ENCODE results near the gene ANKS1B. TPM values are rescaled to one million over a fixed set of nuclear protein-coding genes. Genes with fewer than 3 reads are reported as not detected.

Gene ANKS1B
- total RNA-seq, 2 donors from 2014 or later, result 45.5 to 65.9 TPM

DNA sequence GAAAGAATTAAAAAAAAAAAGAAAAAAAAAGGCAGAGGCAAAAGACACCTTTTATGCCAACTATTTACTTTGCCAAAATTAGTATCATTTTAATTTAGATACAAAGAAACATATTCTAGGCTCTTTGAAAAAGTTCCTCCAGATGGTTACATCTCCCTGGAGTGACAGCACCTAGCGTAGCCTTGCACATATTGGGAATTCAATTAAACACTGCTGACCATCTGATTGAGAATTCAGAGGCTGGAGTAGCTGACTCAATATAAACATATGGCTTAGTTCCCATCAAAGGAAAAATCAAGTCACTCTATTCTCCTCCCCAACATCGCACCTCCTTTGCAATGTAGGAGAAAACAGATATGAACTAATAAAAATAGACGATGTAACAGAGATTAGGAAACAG lies 36.4 kb downstream of the ANKS1B start:
- H3K4me1 ChIP-seq (ENCODE audit: control insufficient read depth in 1 of 2, low read depth in 2 of 2), result no peaks in the 10 kb centered on the region
- H3K4me3 ChIP-seq, result no peak overlapping the region
- no peak overlapping the region for H3K27ac ChIP-seq
- ATAC-seq (ENCODE audit: insufficient number of reproducible peaks, low FRiP score, low read depth) (no peak), DNase-seq (ENCODE audit: low spot score) (no peak)
- TF ChIP-seq, protein P1, sequence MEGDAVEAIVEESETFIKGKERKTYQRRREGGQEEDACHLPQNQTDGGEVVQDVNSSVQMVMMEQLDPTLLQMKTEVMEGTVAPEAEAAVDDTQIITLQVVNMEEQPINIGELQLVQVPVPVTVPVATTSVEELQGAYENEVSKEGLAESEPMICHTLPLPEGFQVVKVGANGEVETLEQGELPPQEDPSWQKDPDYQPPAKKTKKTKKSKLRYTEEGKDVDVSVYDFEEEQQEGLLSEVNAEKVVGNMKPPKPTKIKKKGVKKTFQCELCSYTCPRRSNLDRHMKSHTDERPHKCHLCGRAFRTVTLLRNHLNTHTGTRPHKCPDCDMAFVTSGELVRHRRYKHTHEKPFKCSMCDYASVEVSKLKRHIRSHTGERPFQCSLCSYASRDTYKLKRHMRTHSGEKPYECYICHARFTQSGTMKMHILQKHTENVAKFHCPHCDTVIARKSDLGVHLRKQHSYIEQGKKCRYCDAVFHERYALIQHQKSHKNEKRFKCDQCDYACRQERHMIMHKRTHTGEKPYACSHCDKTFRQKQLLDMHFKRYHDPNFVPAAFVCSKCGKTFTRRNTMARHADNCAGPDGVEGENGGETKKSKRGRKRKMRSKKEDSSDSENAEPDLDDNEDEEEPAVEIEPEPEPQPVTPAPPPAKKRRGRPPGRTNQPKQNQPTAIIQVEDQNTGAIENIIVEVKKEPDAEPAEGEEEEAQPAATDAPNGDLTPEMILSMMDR (IDR thresholded peaks at IDR 0.05), result no peak
- no peaks in the 10 kb centered on the region for H3K36me3 ChIP-seq
- no peaks in the 10 kb centered on the region for H3K9me3 ChIP-seq
- no peaks in the 10 kb centered on the region for H3K27me3 ChIP-seq (replicated peaks; ENCODE audit: insufficient read depth)

DNA sequence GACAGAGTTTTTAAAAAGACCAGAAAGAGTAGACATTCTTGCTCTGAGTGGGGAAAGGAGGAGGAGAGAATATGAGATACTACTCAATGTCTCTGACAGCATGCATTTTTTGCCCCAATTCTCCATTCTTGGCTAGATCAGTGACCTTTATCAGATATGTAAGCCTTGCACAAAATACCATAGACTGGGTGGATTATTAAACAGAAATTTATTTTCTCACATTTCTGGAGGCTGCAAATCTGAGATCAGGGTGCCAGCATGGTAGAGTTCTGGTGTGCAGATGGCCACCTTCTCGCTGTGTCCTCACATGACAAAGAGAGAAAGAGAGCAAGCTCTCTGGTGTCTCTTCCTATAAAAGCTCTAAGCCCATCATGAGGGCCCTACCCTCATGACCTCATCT lies 38.6 kb downstream of the ANKS1B start:
- H3K27ac ChIP-seq, result no peak overlapping the region
- H3K4me1 ChIP-seq (ENCODE audit: control insufficient read depth in 1 of 2, low read depth in 2 of 2), result no peaks in the 10 kb centered on the region
- DNase-seq (ENCODE audit: low spot score) (no peak), ATAC-seq (ENCODE audit: insufficient number of reproducible peaks, low FRiP score, low read depth) (no peak)
- no peaks in the 10 kb centered on the region for H3K36me3 ChIP-seq
- H3K27me3 ChIP-seq (replicated peaks; ENCODE audit: insufficient read depth), result no peaks in the 10 kb centered on the region
- no peaks in the 10 kb centered on the region for H3K9me3 ChIP-seq
- TF ChIP-seq, protein P1 (IDR thresholded peaks at IDR 0.05), result no peak
- H3K4me3 ChIP-seq, result no peak overlapping the region

DNA sequence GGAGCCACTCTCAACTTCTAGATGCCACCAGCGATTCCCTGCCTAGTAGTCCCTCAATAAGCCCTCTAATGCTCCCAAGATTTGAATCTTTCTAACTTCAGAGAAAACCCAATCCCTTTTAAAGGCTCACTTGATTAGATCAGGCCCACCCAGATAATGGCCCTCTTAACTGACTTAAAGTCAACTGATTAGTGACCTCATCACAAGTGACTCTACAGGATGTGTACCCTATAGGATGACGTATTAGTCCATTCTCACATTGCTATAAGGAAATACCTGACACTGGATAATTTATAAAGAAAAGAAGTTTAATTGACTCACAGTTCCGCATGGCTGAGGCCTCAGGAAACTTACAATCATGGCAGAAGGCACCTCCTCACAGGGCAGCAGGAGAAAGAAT lies 49.1 kb downstream of the ANKS1B start:
- H3K4me3 ChIP-seq, result no peak overlapping the region
- no peaks in the 10 kb centered on the region for H3K4me1 ChIP-seq (ENCODE audit: control insufficient read depth in 1 of 2, low read depth in 2 of 2)
- no peak for ATAC-seq (ENCODE audit: insufficient number of reproducible peaks, low FRiP score, low read depth)
- no peak for DNase-seq (ENCODE audit: low spot score)
- H3K27me3 ChIP-seq (replicated peaks; ENCODE audit: insufficient read depth), result no peaks in the 10 kb centered on the region
- TF ChIP-seq, protein P1 (IDR thresholded peaks at IDR 0.05), result no peak
- no peaks in the 10 kb centered on the region for H3K36me3 ChIP-seq
- no peaks in the 10 kb centered on the region for H3K9me3 ChIP-seq
- no peak overlapping the region for H3K27ac ChIP-seq

DNA sequence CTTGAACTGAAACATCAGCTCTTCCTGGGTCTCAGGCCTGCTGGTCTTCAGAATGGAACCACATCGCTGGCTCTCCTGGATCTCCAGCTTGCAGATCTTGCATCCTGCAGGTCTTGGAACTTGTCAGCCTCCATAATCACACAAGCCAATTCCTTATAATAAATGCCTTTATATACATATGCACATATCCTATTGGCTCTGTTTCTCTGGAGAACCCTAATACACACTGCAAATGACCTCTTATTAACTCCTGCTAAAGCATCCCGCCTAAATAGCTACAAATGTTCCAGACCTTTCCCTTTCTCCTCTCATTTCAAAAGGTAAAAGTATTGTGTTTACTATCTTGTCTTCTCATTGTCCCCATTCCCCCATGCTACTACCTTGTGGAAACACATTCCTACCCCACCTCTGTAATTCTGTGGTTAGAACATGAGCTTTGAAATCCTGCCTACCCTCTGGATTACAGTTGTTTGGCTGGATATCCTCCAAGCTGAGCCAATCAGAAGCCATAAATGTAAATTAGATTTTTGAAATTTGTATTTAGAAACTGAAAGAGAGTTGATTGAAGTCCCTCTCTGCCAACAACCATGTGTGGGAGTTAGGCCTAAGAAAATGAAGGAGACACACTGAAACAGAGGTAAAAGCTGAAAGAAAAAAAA lies 58.1 kb downstream of the ANKS1B start:
- TF ChIP-seq, protein P1 (IDR thresholded peaks at IDR 0.05), result no peak
- Histone ChIP-seq H3K4me3 (no peak overlapping the region), H3K9me3 (no peaks in the 10 kb centered on the region), H3K27me3 (replicated peaks; ENCODE audit: insufficient read depth) (no peaks in the 10 kb centered on the region), H3K4me1 (ENCODE audit: control insufficient read depth in 1 of 2, low read depth in 2 of 2) (peaks cover 3 to 6% of the 10 kb centered on the region in 2 donors), H3K27ac (no peak overlapping the region), H3K36me3 (no peaks in the 10 kb centered on the region)
- no peak for DNase-seq (ENCODE audit: low spot score)
- no peak for ATAC-seq (ENCODE audit: insufficient number of reproducible peaks, low FRiP score, low read depth)

DNA sequence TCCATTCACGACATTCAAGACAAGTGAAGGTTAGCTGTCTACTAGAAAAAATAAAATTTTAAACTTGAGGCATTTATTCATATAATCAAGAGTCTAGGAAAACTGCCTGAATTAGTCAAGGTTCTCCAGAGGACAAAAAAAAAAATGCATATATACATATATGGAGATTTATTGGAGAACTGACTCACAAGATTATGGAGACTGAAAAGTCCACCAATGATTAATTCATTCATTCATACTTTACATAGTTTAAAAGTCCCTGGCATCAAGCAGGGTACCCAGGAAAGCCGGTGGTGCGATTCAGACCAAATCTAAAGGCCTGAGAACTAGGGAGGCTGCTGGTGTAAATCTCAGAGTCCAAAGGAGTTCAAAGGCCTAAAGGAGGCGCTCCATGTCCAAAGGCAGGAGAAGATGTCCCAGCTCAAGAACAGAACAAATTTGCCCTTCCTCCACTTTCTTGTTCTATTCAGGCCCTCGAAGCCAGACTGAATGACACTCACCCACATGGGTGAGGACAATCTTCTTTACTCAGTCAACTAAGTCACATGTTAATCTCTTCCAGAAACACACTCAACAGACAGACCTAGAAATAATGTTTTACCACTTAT lies 64.3 kb downstream of the ANKS1B start:
- ATAC-seq (ENCODE audit: insufficient number of reproducible peaks, low FRiP score, low read depth), result no peak

More for the DNA sequence above, 64.3 kb downstream of the ANKS1B start:
- no peak for DNase-seq (ENCODE audit: low spot score)
- Histone ChIP-seq H3K9me3 (no peaks in the 10 kb centered on the region), H3K4me1 (ENCODE audit: control insufficient read depth in 1 of 2, low read depth in 2 of 2) (peaks cover 3 to 18% of the 10 kb centered on the region in 2 donors), H3K4me3 (no peak overlapping the region), H3K36me3 (no peaks in the 10 kb centered on the region), H3K27ac (no peak overlapping the region), H3K27me3 (replicated peaks; ENCODE audit: insufficient read depth) (no peaks in the 10 kb centered on the region)
- TF ChIP-seq, protein P1 (IDR thresholded peaks at IDR 0.05), result no peak
